A172 (cell line): ENCODE results near the gene LONRF2. TPM values are rescaled to one million over a fixed set of nuclear protein-coding genes. Genes with fewer than 3 reads are reported as not detected.
"Not testable (repeated sequence)": the region's sequence is repeated elsewhere in the genome, so short reads cannot be mapped to it uniquely, and the experiment has no call there.

Experiments used
- DNase-seq: peaks from one replicate; pipeline ENCODE4 v3.0.0-alpha.2; 2015; ENCODE audit warnings: low spot score
- total RNA-seq: library from RNA; depleted of rRNA; stranded (reverse); fragments of >200 nt; shearing (Covaris generic); gene quantifications from 2 replicates; pipeline ENCODE4 v1.2.3, GENCODE V29; 2014

LONRF2 gene
- total RNA-seq, 1 experiment from 2014 or later, result 5.0 TPM

GRCh38 chr2:100256416-100256815 lies 65.9 kb downstream of the LONRF2 start:
- no peak for DNase-seq

GRCh38 chr2:100254646-100255210 lies 67.6 kb downstream of the LONRF2 start:
- DNase-seq, result no peak

DNA sequence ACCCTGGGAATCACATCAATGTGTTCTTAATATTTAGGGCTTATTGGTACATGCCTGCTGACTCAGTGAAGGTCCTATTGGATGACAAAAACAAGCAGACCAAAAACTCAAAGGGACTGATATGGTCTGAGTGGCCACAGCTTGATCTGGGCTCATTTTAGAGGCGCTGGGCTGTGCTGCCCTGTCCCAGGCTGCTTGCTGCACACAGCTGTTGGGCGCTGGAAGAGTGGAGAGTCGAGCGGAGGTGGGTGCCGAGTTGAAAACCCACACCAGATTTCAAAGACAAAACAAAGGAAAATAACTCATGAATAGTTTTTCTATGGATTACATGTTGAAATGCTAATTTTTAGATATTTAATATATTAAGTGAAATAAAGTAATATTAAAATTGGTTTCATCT lies 68.5 kb downstream of the LONRF2 start:
- no peak for DNase-seq

- DNase-seq, result no peak
Observed at GRCh38 chr2:100252811-100253698, 69.2 kb downstream of the LONRF2 start.

DNA sequence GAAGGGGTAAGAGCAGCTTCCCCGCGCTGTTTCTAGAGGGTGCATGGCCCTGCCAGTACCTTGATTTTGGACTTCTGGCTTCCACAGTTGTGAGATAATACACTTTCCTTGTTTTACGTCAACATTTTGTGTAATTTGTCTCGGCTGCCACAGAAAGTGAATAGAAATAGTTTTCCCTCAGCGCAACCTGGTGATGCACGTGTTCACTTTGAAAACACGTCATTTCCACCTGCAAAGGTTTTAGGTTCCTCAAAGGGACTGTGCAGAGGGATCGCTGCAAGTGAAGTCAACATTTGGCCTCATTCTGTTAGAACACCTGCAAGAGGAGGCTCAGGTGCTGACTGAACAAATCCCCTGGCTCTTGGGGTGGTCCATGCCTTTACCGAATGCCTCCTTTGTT lies 71.7 kb downstream of the LONRF2 start:
- DNase-seq, result no peak

DNA sequence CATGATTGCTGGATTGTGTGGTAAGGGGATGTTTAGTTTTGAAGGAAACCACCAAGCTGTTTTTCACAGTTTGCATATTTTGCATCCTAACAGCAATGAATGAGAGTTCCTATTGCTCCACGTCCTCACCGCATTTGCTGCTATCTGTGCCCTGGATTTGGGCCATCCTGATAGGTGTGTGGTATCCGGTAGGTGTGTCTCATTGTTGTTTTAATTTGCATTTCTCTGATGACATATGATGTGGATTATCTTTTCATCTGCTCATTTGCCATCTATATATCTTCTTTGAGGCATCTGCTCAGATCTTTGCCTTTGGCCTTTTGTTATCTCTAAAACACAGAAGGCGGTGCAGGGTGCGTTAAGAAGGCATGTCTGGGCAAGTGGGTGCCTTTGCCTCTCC lies 73.3 kb downstream of the LONRF2 start:
- no peak for DNase-seq

- not testable (repeated sequence) for DNase-seq
Observed at GRCh38 chr2:100248556-100248955, 73.7 kb downstream of the LONRF2 start.

DNA sequence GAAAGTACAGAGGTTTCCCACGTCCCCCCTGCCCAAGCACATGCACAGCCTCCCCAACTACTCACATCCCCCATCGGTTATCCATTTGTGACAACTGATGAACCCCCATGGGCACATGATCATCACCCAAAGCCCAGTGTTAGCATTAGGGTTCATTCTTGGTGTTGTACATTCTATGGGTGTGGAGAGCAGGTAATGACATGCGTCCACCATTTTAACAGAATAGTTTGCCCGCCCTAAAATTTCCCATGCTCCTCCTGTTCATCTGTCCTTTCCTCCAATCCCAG lies 74.3 kb downstream of the LONRF2 start:
- DNase-seq, result no peak

GRCh38 chr2:100247256-100248043 lies 74.9 kb downstream of the LONRF2 start:
- no peak for DNase-seq

DNA sequence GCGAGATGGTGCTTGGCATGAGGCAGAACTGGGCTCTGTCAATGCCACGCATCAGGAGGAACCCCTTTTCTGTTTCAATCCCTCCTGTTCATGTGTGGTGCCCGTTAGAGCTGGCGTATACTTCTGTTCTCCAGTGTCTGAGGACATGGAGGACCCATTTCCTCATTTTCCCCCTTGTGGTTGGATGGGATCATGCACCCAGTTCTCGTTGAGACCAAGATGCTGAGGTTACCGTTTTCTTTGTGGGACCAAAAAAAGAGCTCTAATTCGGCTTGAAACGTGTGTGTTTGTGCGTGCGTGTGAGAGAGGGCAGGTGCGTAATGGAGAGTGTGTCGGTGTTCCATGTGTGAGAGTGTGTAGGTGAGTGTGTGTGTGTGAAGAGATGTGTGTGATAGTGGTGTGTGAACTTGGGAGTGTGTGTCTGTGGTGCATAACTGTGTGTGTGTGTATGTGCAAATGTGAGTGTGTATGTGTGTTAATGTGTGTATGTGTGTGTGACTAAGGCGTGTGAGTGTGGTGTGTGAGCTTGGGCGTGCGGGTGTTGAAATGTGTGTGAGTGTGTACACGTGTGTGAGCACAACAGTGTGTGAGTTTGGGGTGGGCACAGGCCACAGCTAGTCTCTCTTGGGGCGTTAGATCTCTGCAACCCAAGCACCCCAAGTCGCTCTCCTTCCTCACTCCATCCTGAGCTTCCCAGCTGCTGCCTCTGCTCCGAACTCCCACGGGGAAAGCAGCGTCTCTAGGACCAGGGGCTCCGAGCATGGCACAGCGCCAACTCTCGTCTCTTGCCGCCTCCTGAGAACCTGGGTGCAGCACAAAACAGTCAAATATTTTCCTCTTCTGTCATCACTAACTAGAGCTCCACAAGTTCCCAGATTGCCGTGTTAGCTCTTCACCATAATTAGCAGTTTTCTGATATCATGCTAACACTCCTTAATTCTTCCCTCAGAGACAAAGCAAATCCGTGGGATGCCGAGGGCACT lies 75.8 kb downstream of the LONRF2 start:
- DNase-seq, result no peak

- DNase-seq, result no peak
Observed at GRCh38 chr2:100245681-100246080, 76.6 kb downstream of the LONRF2 start.

- DNase-seq, result no peak
Observed at GRCh38 chr2:100244881-100245605, 77.3 kb downstream of the LONRF2 start.

DNA sequence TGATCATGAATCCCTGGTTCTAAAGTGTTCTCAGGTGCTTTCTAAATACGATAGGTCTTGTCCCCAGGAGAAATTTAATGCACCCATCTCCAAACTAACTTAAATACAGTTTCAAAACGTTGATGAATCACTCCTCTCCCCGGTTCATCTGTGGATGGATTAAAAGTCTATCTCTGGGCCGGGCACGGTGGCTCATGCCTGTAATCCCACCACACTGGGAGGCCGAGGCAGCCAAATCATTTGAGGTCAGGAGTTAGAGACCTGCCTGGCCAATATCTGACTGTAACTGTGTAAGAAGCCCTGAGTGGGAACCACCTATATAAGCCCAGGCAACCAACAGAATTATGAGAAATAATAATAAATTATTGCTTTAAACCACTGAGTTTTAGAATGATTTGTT lies 78.7 kb downstream of the LONRF2 start:
- DNase-seq, result no peak

DNA sequence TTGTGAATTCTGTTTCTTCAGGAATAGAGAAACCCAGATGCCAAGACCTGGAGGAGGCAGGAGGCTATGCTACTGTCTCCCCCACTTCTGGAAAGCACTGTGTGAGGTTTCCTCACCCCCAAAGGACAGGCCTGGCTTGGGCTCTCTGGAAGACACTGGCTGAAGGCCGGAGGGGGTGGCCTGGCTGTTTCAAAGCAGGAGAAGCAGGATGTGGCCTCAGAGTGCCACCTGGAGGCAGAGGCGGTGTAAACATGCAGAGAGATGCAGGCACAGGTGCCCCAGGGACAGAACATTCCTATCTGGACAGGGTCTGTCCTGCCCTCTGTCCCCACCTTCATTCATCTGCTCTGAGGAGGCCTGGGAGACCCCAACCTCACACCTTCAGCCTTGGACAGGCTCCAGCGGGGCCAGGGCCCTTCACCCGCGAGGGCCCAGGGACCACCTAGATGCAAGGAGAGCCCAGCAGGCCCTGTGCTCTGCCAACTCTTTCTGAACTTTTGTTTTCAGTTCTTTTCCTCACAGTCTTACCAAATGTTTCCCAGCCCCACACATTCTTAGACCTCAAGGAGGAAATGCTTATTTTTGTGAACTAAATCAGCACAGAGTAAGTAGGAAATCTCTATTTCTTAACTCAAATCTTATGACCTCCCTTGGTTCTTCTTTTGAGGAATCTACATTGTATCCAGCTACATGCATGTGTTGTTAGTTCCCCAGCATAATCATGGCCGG lies 79.2 kb downstream of the LONRF2 start:
- DNase-seq, result peak; percentile 67

GRCh38 chr2:100242476-100242875 lies 79.8 kb downstream of the LONRF2 start:
- no peak for DNase-seq

DNA sequence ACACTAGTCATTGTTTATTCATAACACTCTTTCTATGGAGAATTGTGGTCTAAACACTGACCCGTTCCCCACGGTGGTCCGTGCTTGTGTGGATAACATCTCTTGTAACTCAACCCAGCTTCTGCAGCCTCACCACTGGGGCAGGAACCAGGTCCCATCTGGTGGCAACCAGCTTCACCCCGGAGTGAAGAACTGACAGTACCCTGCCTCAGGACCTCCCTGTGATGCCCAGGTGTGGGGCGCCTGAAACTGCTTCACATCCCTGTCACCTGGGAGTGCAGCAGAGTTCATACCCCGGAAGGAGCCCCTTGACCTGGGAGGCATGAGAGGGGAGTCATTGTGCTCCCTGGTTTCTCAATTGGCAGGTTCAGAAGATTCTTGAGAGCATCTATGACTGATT lies 81.1 kb downstream of the LONRF2 start:
- DNase-seq, result no peak

GRCh38 chr2:100240386-100240785 lies 81.9 kb downstream of the LONRF2 start:
- DNase-seq, result no peak

- no peak for DNase-seq
Observed at GRCh38 chr2:100239486-100240210, 82.7 kb downstream of the LONRF2 start.

DNA sequence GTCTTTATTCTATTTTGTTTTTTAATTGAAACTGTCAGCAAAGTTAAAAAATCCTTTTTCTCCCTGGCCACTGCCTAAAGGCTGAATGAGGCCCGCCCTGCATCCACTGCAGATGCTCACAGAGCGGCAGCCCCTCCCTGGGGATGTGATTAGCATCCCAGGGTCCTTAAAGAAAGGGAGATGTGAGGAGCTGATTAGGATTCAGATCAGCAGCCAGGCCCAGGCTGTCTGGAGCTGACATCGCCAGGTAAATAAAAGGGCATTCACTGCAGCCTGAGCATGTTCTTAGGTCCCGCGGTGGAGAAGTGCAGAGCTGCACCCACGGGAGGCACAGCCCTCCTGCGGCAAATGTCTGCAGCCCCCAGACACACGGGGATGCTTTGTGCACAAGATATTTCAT lies 83.8 kb downstream of the LONRF2 start:
- DNase-seq, result no peak

DNA sequence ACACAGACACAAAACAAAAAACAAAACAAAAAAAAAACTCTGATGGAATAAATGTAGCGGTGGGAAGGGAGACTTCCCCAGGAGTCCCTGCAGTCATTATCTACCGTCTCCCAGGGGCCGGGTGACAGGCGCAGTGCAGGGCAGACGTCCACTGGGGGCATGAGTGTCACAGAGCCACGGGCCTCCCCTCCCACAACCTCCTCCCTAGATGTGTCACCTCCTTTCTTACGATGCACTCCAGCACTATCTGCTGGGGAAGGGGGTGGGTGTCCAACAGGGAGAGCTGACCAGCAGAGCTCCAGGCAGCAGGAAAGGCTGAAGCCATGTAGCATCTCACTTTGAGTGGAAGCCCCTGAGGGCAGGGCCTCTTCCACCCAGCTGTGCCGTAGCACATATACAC lies 84.5 kb downstream of the LONRF2 start:
- peak; percentile 15 for DNase-seq
